SK-N-SH treated with all-trans-retinoic acid at 6 μM for 48 hours (cell line): ENCODE measurements around the gene POFUT1.

Experiments used
- ATAC-seq: fragments of 200-7000 bp; cut with Tn5 transposase; 3 replicates; pipeline ENCODE4 v1.9.1; 2020; ENCODE audit warnings: mild to moderate bottlenecking, moderate library complexity
- ARNTL ChIP-seq: fragments of 450-650 bp; formaldehyde crosslinking; IDR thresholded peaks from 2 replicates; pipeline ENCODE4 v1.5.0; 2020; ENCODE audit warnings: low read depth, mild to moderate bottlenecking, moderate library complexity, borderline replicate concordance
- BACH2 ChIP-seq: fragments of 250-450 bp; sonication (Bioruptor Pico); IDR thresholded peaks from 2 replicates; pipeline ENCODE4 v1.9.0; 2021; ENCODE audit warnings: mild to moderate bottlenecking, borderline replicate concordance
- CREB5 ChIP-seq: fragments of 250-450 bp; sonication (Bioruptor Pico); IDR thresholded peaks from 2 replicates; pipeline ENCODE4 v1.5.1; 2020; ENCODE audit warnings: low read depth, mild to moderate bottlenecking, moderate library complexity
- CSDC2 ChIP-seq: fragments of 250-450 bp; sonication (Bioruptor Pico); IDR thresholded peaks from 2 replicates; pipeline ENCODE4 v1.5.0; 2020; ENCODE audit warnings: mild to moderate bottlenecking, moderate library complexity
- CSRNP3 ChIP-seq: fragments of 250-450 bp; sonication (Bioruptor Pico); IDR thresholded peaks from 2 replicates; pipeline ENCODE4 v1.5.1; 2021; ENCODE audit warnings: mild to moderate bottlenecking, moderate library complexity
- ESRRG ChIP-seq: fragments of 250-450 bp; sonication (Bioruptor Pico); IDR thresholded peaks from 2 replicates; pipeline ENCODE4 v1.6.1; 2021; ENCODE audit warnings: mild to moderate bottlenecking
- GLIS3 ChIP-seq: fragments of 250-450 bp; sonication (Bioruptor Pico); IDR thresholded peaks from 2 replicates; pipeline ENCODE4 v1.5.0; 2020; ENCODE audit warnings: mild to moderate bottlenecking, moderate library complexity
- ISL1 ChIP-seq: fragments of 250-450 bp; sonication (Bioruptor Pico); IDR thresholded peaks from 2 replicates; pipeline ENCODE4 v2.1.2; 2022; ENCODE audit warnings: mild to moderate bottlenecking, moderate library complexity
- OSR1 ChIP-seq: fragments of 250-450 bp; sonication (Bioruptor Pico); IDR thresholded peaks from 2 replicates; pipeline ENCODE4 v1.8.0; 2022; ENCODE audit warnings: moderate library complexity, mild to moderate bottlenecking, inconsistent platforms
- PATZ1 ChIP-seq: fragments of 250-450 bp; sonication (Bioruptor Pico); IDR thresholded peaks from 2 replicates; pipeline ENCODE4 v1.8.0; 2020; ENCODE audit warnings: mild to moderate bottlenecking, moderate library complexity, borderline replicate concordance
- POU6F1 ChIP-seq: fragments of 250-450 bp; sonication (Bioruptor Pico); IDR thresholded peaks from 2 replicates; pipeline ENCODE4 v1.8.0; 2021; ENCODE audit warnings: low read depth, mild to moderate bottlenecking, moderate library complexity, borderline replicate concordance
- PPARA ChIP-seq: fragments of 250-450 bp; sonication (Bioruptor Pico); IDR thresholded peaks from 2 replicates; pipeline ENCODE4 v1.5.0; 2020; ENCODE audit warnings: mild to moderate bottlenecking, borderline replicate concordance
- RARB ChIP-seq: fragments of 250-450 bp; sonication (Bioruptor Pico); IDR thresholded peaks from 2 replicates; pipeline ENCODE4 v1.8.0; 2021; ENCODE audit warnings: mild to moderate bottlenecking, moderate library complexity
- TCF4 ChIP-seq: fragments of 250-450 bp; sonication (Bioruptor Pico); IDR thresholded peaks from 2 replicates; pipeline ENCODE4 v1.8.0; 2021; ENCODE audit warnings: mild to moderate bottlenecking, moderate library complexity, borderline replicate concordance
- TOX ChIP-seq: fragments of 250-450 bp; sonication (Bioruptor Pico); IDR thresholded peaks from 2 replicates; pipeline ENCODE4 v1.8.0; 2021; ENCODE audit warnings: mild to moderate bottlenecking, moderate library complexity, borderline replicate concordance
- TSHZ2 ChIP-seq: fragments of 250-450 bp; sonication (Bioruptor Pico); IDR thresholded peaks from 2 replicates; pipeline ENCODE4 v1.5.0; 2020; ENCODE audit warnings: mild to moderate bottlenecking, moderate library complexity
- ZC3H10 ChIP-seq: fragments of 250-450 bp; sonication (Bioruptor Pico); IDR thresholded peaks from 2 replicates; pipeline ENCODE4 v1.5.1; 2021; ENCODE audit warnings: mild to moderate bottlenecking, moderate library complexity
- ZFP3 ChIP-seq: fragments of 250-450 bp; sonication (Bioruptor Pico); IDR thresholded peaks from 2 replicates; pipeline ENCODE4 v1.5.0; 2020; ENCODE audit warnings: mild to moderate bottlenecking, moderate library complexity
- ZFP30 ChIP-seq: fragments of 450-650 bp; formaldehyde crosslinking; IDR thresholded peaks from 2 replicates; pipeline ENCODE4 v1.5.0; 2022; ENCODE audit warnings: mild to moderate bottlenecking, moderate library complexity
- ZNF565 ChIP-seq: fragments of 450-650 bp; formaldehyde crosslinking; conservative IDR thresholded peaks from 2 replicates; pipeline ENCODE4 v1.5.0; 2020; ENCODE audit warnings: low read depth, mild to moderate bottlenecking, moderate library complexity
- ZNF70 ChIP-seq: fragments of 450-650 bp; formaldehyde crosslinking; IDR thresholded peaks from 2 replicates; pipeline ENCODE4 v1.5.0; 2020; ENCODE audit warnings: mild to moderate bottlenecking, moderate library complexity
- ZNF8 ChIP-seq: fragments of 450-650 bp; formaldehyde crosslinking; IDR thresholded peaks from 2 replicates; pipeline ENCODE4 v1.5.0; 2020; ENCODE audit warnings: mild to moderate bottlenecking, moderate library complexity

The POFUT1 gene

GRCh38 chr20:32164984-32165735 lies 42.5 kb upstream of the POFUT1 start:
- no peak for ATAC-seq
- TF ChIP-seq GLIS3 (CRISPR knock-in tag) = no peak
- TF ChIP-seq PPARA = no peak
- no peak for TF ChIP-seq ARNTL (CRISPR knock-in tag)
- TF ChIP-seq ZFP3 = no peak
- no peak for TF ChIP-seq ESRRG (CRISPR knock-in tag)
- no peak for TF ChIP-seq BACH2
- no peak for TF ChIP-seq ZNF8
- TF ChIP-seq ZNF70 (CRISPR knock-in tag) = no peak
- no peak for TF ChIP-seq TOX (CRISPR knock-in tag)
- no peak for TF ChIP-seq ZNF565 (CRISPR knock-in tag)
- TF ChIP-seq ISL1 = no peak
- no peak for TF ChIP-seq TSHZ2 (CRISPR knock-in tag)
- TF ChIP-seq ZFP30 (CRISPR knock-in tag) = no peak
- TF ChIP-seq PATZ1 = no peak
- TF ChIP-seq TCF4 (CRISPR knock-in tag) = no peak
- TF ChIP-seq CSRNP3 (CRISPR knock-in tag) = no peak
- TF ChIP-seq CREB5 (CRISPR knock-in tag) = no peak
- no peak for TF ChIP-seq OSR1 (CRISPR knock-in tag)
- TF ChIP-seq, all 23 proteins: peak for 0

GRCh38 chr20:32165836-32166545 lies 41.7 kb upstream of the POFUT1 start:
- no peak for ATAC-seq
- no peak for TF ChIP-seq RARB (CRISPR knock-in tag)
- TF ChIP-seq ZFP3 = no peak
- no peak for TF ChIP-seq CREB5 (CRISPR knock-in tag)
- no peak for TF ChIP-seq ZNF70 (CRISPR knock-in tag)
- no peak for TF ChIP-seq POU6F1
- no peak for TF ChIP-seq CSDC2 (CRISPR knock-in tag)
- TF ChIP-seq CSRNP3 (CRISPR knock-in tag) = no peak
- TF ChIP-seq GLIS3 (CRISPR knock-in tag) = no peak
- TF ChIP-seq ZC3H10 = no peak
- TF ChIP-seq ISL1 = no peak
- no peak for TF ChIP-seq TSHZ2 (CRISPR knock-in tag)
- TF ChIP-seq ARNTL (CRISPR knock-in tag) = no peak
- no peak for TF ChIP-seq BACH2
- no peak for TF ChIP-seq ZNF565 (CRISPR knock-in tag)
